ENCODE measurements around the gene ATP12A.

The ATP12A gene

DNA sequence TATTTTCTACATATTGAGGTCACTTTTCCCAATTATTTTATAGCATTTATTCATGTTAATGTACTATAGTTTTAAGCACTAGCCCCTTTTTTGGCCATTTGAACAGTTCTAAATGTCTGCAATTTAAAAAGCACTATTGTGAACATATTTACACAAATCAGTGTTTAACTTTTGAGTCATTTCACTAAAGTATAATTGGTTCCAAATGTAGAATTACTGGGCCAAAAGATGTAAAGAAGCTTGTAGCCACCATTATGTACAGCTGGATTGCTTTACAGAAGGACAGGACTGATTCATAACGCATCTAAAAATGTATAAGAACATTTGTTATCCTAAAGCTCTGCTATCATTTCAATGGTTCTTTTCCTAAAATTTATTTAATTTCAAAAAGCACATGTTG lies 16.6 kb upstream of the ATP12A start:
- DNase-seq, result no peak

- no peak for DNase-seq
These were observed 15.3 kb upstream of the ATP12A start for GRCh38 chr13:24664726-24665409.

DNA sequence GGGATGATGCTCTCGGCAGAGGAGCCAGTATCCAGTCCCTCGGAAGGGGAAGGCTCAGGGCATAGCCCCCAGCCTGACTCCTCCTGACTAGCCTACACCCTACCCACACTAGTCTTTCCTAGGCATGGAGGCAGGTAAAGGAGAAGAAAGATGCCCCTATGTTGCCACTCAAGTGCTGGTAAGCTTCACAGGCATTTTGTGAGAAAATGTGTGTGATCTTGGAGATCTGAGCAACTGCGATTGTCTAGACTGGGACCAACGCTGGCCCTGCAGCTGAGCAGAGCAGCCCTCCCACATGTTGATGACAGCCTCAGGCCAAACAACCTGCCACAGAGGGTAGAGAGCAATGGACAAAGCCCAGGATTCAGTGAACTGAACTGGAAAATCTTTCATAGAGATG lies 11.7 kb upstream of the ATP12A start:
- no peak for DNase-seq

GRCh38 chr13:24668955-24669582 lies 11.1 kb upstream of the ATP12A start:
- no peak for DNase-seq

DNA sequence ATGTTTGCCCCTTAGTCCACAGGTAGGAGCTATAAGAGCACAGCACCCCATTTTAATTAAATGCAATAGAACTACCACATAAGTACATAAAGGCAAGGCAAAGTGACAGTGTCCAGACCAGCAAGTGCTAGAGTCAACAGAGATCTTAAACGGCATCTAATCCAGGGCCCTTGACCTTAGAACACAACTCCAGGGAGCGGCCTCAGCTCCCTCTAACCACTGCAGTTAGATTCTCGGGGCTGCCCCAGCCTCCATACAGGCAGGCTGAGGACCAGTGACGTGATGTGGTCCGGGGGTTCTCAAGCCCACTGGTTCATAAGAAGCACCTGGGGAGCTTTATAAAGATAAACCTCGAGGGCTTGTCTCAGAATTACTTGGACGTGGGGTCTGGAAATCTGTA lies 10.0 kb upstream of the ATP12A start:
- DNase-seq, result no peak

DNA sequence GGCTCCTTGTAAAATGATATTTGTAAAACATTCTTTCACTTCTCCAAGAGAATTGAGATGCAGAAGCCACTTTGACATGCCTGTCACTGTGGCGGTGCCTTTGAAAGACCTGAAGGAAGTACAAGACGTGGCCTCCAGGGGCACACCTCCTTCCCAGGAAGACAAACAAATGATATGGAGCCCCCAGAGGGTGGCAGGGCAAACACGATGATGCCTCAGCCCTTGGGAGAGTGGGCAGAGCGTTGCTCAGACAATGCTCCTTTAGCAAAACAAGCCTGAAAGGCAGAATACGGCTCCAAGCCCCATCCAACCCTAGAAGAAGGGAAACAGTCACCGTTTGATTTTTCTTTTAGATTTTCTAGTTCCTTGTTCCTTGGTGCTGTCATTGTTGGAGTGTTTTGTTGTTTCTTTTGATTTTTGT lies 9.2 kb upstream of the ATP12A start:
- DNase-seq, result no peak

GRCh38 chr13:24671386-24672113 lies 8.7 kb upstream of the ATP12A start:
- peak; percentile 27 for DNase-seq

DNA sequence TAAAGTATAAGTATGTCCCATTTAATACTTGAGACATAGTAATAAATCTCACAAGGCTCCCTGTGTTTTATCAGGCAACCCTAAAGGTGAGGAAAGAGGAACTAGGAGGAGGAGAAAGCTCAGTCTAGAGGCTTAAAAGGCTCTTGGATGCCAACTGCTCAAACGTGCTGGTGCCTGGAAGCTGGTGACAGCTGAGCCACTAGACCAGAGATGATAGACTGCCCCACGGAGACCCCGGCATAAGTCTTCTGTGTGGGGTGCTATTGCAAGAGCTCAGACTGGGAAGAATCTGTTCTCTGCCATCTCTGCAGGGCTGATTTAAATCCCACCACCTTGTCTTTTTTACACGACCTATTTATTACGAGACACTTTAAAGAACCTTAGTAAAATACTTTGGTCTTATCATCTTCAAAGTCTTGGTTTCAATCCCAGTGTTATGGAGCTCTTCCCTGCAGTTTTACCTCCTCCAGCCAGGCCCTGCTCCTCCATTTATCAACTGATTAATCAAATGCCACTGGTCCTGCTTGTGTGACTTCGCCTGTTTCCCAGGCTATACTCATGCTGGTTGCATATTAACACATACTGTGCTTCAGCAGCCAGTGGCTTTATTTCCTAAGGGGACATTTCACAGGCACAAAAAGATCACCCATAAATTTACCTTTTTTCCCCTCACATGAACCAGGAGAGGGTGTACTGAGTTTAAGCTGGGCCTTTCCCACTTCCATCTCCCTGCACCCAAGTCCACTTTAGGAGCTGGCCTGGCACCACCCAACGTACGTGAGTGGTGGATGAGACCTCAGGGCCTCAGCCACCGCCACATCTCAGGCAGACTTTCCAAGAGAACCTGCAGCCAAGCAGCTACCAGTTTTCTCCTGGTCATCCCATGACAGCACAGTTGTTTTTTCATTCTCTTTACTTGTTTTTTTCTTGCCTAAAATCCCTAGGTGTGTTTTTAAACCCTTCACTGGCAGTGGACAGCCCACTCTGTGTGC lies 7.8 kb upstream of the ATP12A start:
- DNase-seq, result no peak

DNA sequence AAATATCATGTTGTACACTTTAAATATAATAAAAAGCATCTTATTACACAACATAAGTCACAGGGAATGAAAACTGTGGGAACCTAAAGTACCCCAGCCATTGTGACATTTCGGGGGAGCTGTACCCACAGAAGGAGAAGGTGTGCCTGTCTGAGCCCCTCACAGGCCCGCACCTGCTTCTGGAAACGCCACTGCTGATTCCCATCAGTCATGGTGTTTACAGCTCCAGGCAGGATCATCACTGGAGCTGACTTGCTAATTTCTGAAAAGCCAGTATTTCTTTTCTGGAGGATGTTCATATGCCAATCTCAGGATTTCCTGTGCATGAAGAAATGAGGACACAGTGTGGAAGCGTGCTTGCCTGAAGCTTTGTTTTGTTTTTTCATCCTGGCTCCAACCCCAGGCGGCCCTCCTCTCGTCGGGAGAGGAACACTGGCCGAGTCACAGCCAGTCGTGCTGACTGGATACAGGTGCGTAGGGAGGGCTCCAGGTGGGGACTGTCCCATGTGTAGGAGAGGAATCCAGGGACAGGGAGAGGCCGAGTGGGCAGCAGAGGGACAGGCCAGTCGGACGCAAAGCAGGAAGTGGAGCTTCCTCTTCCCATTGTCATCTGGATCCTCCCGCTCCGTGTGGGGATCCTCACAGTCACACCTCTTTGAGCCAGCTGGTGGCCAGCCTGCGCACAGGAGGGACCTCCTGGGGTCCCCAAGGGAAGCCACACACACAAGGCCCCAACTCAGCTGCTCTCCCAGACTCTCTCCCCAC lies 4.2 kb upstream of the ATP12A start:
- DNase-seq, result no peak

GRCh38 chr13:24678151-24678550 lies 2.1 kb upstream of the ATP12A start:
- DNase-seq, result no peak

DNA sequence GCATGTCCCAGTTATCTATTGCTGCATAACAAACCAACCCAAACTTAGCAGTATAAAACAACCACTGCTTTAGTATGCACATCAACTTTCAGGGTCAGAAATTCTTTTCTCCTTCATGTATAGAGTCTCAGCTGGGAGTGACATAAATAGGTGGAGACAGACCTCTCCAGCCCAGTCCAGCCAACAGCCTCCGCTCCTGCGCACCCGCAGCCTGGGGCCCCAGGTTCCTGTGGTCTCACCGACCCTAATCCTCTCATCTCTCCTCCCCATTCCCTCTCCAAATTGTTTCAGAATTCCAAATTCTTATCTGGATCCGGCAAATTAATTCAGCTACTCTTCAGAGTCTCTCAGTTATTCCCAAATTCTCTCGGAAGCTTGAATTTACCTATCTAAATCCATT lies 522 bp upstream of the ATP12A start:
- DNase-seq, result no peak

DNA sequence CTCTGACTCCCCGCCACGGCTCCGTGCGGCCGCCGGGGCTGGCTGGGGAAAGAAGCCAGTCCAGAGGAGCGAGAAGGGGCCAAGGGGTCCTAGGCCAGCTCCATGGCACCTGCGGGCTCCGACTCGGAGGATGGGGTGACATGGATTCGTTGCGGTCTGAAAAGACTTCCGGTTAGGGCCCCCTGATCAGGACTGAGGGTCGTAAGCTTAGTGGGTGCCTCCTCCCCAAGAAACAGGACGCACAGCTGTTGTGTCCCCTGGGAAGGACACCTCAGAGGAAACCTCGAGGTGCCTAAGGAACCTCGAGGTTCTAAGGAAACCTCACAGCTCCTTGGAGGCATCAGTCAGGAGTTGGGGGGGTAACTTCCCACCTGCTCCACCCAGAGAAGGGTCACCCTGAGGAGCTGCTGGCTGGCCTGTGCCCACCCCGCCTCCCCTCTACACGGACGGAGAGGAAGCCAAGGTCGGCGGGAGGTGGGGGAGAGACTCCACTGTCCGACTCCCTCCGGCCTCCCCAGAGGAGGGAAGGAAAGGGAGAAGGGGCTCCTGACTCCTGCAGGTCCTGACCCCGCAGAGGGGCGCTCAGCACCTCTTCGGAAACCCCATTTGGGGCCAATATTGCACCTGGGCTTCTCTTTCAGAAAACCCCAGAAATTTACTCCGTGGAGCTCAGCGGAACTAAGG lies 855 bp downstream of the ATP12A start:
- no peak for DNase-seq

GRCh38 chr13:24681930-24682329 lies 1.7 kb downstream of the ATP12A start:
- DNase-seq, result no peak

- no peak for DNase-seq
These were observed 2.1 kb downstream of the ATP12A start for GRCh38 chr13:24682353-24682752.

DNA sequence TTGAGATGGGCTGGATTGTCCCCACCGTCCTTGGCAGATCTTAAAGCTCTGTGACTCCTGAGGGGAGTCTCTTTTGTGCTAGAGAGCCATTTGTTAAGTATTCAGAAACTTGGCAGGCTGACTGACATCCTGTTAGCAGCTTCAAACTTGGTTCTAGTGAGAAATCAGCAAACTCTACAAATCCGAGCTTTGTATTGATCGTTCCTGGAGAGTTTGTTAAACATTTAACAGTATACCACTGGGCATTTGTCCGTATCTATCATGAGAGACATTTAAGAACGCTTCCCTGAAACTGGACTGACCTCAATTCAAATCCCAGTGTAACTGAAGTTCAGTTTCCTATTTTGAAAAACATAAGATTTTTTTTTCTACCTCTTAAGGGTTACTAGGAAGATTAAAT lies 3.1 kb downstream of the ATP12A start:
- DNase-seq, result no peak

GRCh38 chr13:24683838-24684599 lies 3.8 kb downstream of the ATP12A start:
- peak; percentile 6 for DNase-seq

DNA sequence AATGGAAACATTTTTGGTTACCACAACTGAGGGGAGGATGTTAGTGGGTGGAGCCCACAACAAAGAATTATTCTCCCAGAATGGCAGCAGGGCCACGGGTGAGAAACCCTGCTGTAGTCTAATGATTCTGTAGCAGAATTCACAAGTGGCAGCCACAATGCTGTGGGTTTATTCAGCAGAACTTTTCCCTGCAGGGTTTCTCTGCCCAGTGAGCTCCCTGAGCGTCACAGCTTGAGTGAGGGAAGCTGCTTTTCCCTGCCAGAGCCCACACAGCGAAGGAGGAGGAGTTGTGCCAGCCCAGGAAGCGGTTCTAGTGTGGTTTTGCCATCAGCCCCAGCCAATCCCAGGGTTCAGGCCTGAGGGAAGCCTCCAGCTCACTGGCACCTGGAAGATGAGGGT lies 4.4 kb downstream of the ATP12A start:
- DNase-seq, result no peak

DNA sequence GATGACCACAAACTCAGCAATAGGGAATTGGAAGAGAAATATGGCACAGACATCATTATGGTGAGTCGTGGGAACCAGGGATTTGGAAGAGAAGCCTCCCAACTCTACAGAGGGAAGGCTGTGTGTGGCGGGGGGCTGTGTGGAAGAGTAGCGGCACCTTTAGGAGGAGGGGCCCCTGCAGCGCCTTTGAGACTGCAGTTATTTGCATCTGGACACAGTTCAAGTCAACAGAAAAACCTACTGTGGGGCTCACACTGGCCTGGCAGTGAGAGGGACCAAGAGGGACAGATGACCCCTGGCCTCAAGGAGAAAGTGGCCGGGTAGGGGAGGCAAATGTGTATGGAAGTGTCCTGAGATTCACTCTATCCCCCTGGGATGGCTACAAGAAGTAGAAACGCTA lies 5.1 kb downstream of the ATP12A start:
- DNase-seq, result no peak

- DNase-seq, result no peak
These were observed 7.4 kb downstream of the ATP12A start for GRCh38 chr13:24687611-24688010.

DNA sequence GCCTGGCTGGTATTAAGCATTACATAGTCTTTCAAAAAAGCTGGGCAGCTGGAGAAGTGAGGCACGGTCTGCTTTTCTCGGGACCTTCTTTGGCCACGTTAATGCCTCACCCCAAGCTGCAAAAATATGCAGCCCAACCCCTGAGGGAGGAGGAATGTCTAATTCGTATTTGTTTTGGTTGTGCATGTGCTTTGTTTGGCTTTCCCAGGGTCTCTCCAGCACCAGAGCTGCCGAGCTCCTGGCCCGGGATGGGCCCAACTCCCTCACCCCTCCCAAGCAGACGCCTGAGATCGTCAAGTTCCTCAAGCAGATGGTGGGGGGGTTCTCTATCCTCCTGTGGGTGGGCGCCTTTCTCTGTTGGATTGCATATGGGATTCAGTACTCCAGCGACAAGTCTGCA lies 7.9 kb downstream of the ATP12A start:
- no peak for DNase-seq

- DNase-seq, result no peak
These were observed 8.7 kb downstream of the ATP12A start for GRCh38 chr13:24688950-24689349.

Data from NCI-H2029 treated with DMSO at 0.1 percent for 48 hours (cell line).